Measurements from ENCODE around the gene NTRK2.

The NTRK2 gene

DNA sequence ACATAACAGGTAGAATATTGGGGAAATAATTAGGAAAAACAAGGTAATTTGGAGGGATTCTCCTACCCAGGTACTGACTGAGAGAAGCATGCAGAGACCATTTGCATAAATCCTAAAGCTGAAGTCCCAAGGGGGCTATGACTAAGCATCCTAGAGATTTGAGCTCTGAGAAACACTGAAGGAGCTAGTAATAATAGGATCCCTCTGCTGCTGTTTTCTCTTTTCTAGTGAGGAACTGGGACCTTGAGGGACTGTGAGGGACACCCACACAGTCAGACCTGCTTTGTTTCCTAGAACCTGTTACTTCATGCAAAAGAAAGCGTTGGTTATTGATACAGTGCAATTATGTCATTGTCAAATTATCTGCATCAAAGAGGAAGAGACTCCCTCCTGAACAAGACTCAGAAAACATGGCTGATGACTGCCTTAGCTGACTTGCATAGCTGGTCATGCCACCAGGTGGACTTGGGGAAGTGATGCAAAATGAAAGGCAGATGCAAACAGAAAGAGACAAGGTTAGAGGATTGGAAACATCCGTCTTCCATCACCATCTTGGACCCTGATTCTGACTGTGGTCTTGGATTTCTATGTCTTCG is 335.4 kb downstream of the NTRK2 start:
- TF ChIP-seq, protein P1, sequence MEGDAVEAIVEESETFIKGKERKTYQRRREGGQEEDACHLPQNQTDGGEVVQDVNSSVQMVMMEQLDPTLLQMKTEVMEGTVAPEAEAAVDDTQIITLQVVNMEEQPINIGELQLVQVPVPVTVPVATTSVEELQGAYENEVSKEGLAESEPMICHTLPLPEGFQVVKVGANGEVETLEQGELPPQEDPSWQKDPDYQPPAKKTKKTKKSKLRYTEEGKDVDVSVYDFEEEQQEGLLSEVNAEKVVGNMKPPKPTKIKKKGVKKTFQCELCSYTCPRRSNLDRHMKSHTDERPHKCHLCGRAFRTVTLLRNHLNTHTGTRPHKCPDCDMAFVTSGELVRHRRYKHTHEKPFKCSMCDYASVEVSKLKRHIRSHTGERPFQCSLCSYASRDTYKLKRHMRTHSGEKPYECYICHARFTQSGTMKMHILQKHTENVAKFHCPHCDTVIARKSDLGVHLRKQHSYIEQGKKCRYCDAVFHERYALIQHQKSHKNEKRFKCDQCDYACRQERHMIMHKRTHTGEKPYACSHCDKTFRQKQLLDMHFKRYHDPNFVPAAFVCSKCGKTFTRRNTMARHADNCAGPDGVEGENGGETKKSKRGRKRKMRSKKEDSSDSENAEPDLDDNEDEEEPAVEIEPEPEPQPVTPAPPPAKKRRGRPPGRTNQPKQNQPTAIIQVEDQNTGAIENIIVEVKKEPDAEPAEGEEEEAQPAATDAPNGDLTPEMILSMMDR (IDR thresholded peaks at IDR 0.05): no peak
- TF ChIP-seq ZFX (IDR thresholded peaks at IDR 0.05; ENCODE audit: borderline replicate concordance): no peak
- no peak overlapping the region for H3K27ac ChIP-seq

DNA sequence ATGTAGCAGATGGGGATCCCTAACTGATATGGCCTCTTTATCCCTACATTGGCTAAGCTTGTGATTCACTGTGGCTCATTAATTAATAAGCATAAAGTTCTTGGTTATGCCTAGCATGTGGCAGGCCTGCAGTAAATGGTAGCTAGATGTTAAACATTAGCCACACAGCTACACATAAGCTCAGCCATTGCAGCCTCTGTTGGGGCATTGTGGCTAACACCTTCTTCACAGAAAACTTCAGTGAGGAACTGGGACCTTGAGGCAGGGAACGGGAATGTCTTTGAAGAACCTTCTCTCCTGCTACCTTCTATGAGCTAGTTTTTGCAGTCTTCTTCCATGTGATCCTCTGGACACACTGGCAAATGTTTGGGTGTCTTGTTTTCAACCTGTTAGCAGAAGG is 338.2 kb downstream of the NTRK2 start:
- TF ChIP-seq, protein P1 (IDR thresholded peaks at IDR 0.05): no peak
- TF ChIP-seq ZFX (IDR thresholded peaks at IDR 0.05; ENCODE audit: borderline replicate concordance): no peak
- H3K27ac ChIP-seq: no peak overlapping the region

- no peak overlapping the region for H3K27ac ChIP-seq
- TF ChIP-seq, protein P1 (IDR thresholded peaks at IDR 0.05): no peak
- no peak for TF ChIP-seq ZFX (IDR thresholded peaks at IDR 0.05; ENCODE audit: borderline replicate concordance)
Observed at GRCh38 chr9:85008215-85008614, 338.7 kb downstream of the NTRK2 start.

GRCh38 chr9:85009251-85009650 is 339.7 kb downstream of the NTRK2 start:
- no peak for TF ChIP-seq ZFX (IDR thresholded peaks at IDR 0.05; ENCODE audit: borderline replicate concordance)
- TF ChIP-seq, protein P1 (IDR thresholded peaks at IDR 0.05): no peak
- no peak overlapping the region for H3K27ac ChIP-seq

GRCh38 chr9:85013703-85014102 is 344.2 kb downstream of the NTRK2 start:
- TF ChIP-seq, protein P1 (IDR thresholded peaks at IDR 0.05): no peak
- TF ChIP-seq ZFX (IDR thresholded peaks at IDR 0.05; ENCODE audit: borderline replicate concordance): no peak
- H3K27ac ChIP-seq: no peak overlapping the region

GRCh38 chr9:85014292-85014691 is 344.8 kb downstream of the NTRK2 start:
- TF ChIP-seq, protein P1 (IDR thresholded peaks at IDR 0.05): no peak
- TF ChIP-seq ZFX (IDR thresholded peaks at IDR 0.05; ENCODE audit: borderline replicate concordance): no peak
- H3K27ac ChIP-seq: no peak overlapping the region

DNA sequence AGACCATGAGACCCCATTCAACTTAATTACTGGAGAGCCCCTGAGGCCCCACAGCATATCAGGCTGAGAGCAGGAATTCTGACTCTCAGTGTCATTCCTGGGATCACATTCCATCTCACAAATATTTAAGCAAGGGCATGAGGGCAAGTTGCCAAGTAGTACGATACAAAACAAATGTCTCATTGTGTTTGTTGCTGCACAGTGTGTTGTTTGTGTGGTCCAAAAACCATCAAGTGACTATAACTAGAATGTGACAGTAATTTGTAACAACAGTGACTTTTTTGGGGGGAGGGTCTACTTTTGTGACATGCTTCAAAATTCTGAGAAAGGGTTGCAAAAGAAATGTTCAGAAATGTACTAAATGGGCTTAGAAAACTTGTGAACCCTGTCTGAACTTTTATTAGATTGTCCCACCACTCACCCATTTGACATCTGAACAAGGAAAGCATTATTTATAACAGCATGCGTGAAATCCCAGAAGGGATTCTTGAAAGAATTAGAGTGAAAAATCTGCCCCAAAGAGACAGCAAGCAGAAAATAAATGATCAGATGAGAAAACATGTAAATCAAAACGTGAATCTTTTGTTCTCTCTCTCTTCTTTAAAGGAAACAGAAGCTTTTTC is 347.0 kb downstream of the NTRK2 start:
- no peak overlapping the region for H3K27ac ChIP-seq
- TF ChIP-seq ZFX (IDR thresholded peaks at IDR 0.05; ENCODE audit: borderline replicate concordance): no peak
- TF ChIP-seq, protein P1 (IDR thresholded peaks at IDR 0.05): no peak

Measured in 22Rv1 (cell line).